B cell (primary cell): ENCODE data around the gene KIFBP.

Experiments used
- EZH2 ChIP-seq: IDR thresholded peaks from 2 replicates; pipeline ENCODE4 v1.6.1; 2012; ENCODE audit warnings: borderline replicate concordance, low read depth, mild to moderate bottlenecking, moderate library complexity, low read length; ENCODE audit not compliant: insufficient read depth, poor library complexity, severe bottlenecking
- TF ChIP-seq, protein P1 (sequence below): fragments of 200-600 bp; IDR thresholded peaks from one replicate; pipeline ENCODE4 v1.8.0; 2022; ENCODE audit warnings: antibody characterized with exemption, mild to moderate bottlenecking

DNA sequence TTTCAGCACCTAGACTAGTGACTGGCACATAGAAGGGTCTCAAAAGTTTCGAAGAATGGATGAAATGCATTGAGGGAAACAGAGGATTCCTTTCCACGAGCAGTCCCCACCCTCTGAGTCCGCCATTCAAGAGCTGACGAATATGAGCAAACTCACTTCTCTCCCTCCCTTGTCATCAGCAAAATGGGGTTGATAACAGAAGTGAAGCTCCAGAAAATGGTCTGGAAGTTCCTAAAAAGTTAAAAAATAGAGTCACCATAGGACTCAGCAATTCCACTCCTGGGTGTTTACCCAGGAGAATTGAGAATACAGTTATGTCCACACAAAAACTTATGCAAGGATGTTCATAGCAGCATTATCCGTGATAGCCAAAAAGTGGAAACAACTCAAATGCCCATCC is 74.3 kb downstream of the KIFBP start:
- TF ChIP-seq, protein P1, sequence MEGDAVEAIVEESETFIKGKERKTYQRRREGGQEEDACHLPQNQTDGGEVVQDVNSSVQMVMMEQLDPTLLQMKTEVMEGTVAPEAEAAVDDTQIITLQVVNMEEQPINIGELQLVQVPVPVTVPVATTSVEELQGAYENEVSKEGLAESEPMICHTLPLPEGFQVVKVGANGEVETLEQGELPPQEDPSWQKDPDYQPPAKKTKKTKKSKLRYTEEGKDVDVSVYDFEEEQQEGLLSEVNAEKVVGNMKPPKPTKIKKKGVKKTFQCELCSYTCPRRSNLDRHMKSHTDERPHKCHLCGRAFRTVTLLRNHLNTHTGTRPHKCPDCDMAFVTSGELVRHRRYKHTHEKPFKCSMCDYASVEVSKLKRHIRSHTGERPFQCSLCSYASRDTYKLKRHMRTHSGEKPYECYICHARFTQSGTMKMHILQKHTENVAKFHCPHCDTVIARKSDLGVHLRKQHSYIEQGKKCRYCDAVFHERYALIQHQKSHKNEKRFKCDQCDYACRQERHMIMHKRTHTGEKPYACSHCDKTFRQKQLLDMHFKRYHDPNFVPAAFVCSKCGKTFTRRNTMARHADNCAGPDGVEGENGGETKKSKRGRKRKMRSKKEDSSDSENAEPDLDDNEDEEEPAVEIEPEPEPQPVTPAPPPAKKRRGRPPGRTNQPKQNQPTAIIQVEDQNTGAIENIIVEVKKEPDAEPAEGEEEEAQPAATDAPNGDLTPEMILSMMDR: no peak
- TF ChIP-seq EZH2: no peak
